Neutrophil (primary cell): ENCODE measurements around the gene DOK4.
A peak's percentile ranks its signal among the peaks of the same experiment; 100 is the strongest.

Experiments
- H3K27ac ChIP-seq: fragments of 200-600 bp; sonication (generic); 2 replicates; pipeline ENCODE4 v1.5.1; 2016; ENCODE audit warnings: mild to moderate bottlenecking, moderate library complexity
- H3K27me3 ChIP-seq: fragments of 200-600 bp; sonication (generic); 2 replicates; pipeline ENCODE4 v1.6.0; 2016; ENCODE audit warnings: mild to moderate bottlenecking
- H3K36me3 ChIP-seq: fragments of 200-600 bp; sonication (generic); 2 replicates; pipeline ENCODE4 v1.5.1; 2017
- H3K4me1 ChIP-seq, 2 experiments: fragments of 200-600 bp in 1 of 2; sonication (generic) in 1 of 2; 1 replicate in 1 of 2; 2 replicates in 1 of 2; pipeline versions ENCODE4 v1.5.1 to v1.6.1; 2013 to 2016; ENCODE audit warnings: low read depth in 1 of 2, low read length in 1 of 2, mild to moderate bottlenecking in 1 of 2, moderate library complexity in 1 of 2; ENCODE audit not compliant: control insufficient read depth in 1 of 2, insufficient read depth in 1 of 2
- H3K4me3 ChIP-seq, 2 experiments: fragments of 200-600 bp in 1 of 2; sonication (generic) in 1 of 2; 1 replicate in 1 of 2; 2 replicates in 1 of 2; pipeline ENCODE4 v1.5.1; 2013 to 2016; ENCODE audit warnings: low read depth in 1 of 2, low read length in 1 of 2, mild to moderate bottlenecking in 1 of 2, moderate library complexity in 1 of 2
- H3K9me3 ChIP-seq: fragments of 200-600 bp; sonication (generic); 2 replicates; pipeline ENCODE4 v1.5.1; 2016
- CTCF ChIP-seq: fragments of 200-600 bp; sonication (generic); IDR thresholded peaks from 2 replicates; pipeline ENCODE4 v1.5.1; 2016; ENCODE audit warnings: antibody characterized with exemption

Gene DOK4

GRCh38 chr16:57475711-57476339, 10.5 kb downstream of the DOK4 start:
- H3K27ac ChIP-seq = no peak overlapping the region
- H3K9me3 ChIP-seq = no peaks in the 10 kb centered on the region
- TF ChIP-seq CTCF = peak; percentile 78
- H3K4me3 ChIP-seq = peak overlapping the region; percentile 34 to 39
- peaks cover 37% of the 10 kb centered on the region for H3K27me3 ChIP-seq
- H3K4me1 ChIP-seq = peaks cover 54 to 66% of the 10 kb centered on the region in 2 experiments
- H3K36me3 ChIP-seq = peaks cover 15% of the 10 kb centered on the region

DNA sequence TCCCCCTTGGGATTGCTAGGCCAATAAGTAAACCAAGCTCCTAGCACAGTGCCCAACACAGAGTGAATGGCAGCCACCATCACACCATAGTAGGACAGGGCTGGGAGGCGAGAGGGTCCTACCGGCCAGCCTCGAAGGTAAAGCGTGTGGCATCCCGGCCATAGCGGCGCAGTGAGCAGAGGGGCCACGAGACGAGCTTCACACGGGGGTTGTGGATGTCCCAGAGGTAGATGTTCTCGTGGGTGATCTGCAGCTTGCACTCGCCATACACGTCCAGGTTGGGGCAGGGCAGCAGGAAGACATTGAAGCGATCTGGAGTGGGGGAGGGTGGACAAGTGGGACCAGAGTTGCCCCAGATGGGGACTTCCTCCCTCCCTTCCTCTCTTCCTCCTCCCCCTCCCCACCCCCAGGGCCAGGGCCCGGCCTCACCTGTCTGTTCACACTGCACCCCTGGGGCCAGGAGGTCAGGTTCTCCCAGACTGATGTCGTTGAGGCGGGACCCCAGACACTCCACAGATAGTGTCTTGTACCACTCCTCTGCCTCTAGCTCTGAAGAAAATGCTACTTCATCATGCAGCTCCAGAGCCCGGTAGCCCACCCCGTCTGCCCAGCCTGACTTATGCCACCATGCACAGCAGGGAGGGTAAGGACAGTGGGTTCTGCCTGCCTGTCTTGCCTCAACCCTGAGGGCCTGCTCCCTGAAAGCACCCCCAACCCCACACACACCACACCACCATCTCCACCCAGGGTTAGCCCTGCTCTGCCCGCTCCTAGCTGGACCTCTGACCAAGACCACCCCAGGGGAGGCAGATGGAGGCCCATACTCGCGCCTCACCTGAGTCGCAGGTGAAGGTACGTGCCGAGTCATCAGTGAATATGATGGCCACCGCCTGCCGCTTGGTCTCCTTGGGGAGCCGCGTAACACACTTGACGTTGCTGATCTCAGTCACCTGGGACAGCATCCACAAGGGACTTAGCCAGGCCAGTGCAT, 11.3 kb downstream of the DOK4 start:
- peaks cover 19% of the 10 kb centered on the region for H3K36me3 ChIP-seq
- peaks cover 62 to 75% of the 10 kb centered on the region in 2 experiments for H3K4me1 ChIP-seq
- no peak overlapping the region for H3K27ac ChIP-seq
- TF ChIP-seq CTCF = no peak
- H3K27me3 ChIP-seq = peaks cover 31% of the 10 kb centered on the region
- H3K9me3 ChIP-seq = no peaks in the 10 kb centered on the region
- peak overlapping the region in 1 of 2 experiments; percentile 39 for H3K4me3 ChIP-seq

- H3K36me3 ChIP-seq = peaks cover 30% of the 10 kb centered on the region
These were observed 12.4 kb downstream of the DOK4 start for GRCh38 chr16:57473906-57474305.

DNA sequence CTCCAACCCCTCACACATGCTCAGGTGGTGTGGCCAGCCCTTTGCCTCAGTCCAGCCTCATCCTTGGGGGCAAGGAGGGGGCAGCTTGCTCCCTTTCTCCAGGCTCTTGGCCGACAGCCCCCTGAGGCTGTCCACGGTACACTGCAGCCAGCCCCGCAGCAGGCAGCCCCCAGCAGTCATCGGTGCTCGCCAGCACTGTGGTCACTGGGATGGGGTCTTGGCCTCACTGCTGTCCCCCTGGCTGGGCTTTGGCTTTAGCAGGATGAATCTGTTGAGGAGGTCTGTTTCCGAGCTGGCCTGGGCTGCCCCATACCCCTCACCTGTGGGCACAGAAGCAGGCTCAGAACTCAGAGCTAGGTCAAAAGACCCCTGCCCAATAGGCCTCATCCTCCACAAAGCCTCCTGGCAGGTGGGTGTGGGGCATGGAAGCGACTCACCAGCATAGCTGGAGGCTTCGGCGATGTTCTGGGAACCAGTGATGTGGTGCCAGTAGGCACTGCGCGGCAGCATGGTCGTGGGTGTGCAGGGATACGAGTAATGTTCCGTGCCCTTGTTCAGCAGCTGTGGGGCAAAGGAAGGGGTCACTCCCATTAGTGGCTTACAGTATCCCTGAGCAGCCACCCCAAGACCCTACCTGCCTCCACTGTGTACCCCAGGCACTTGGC, 13.0 kb downstream of the DOK4 start:
- peak overlapping the region; percentile 80 for H3K27ac ChIP-seq
- H3K36me3 ChIP-seq = peaks cover 36% of the 10 kb centered on the region
- peaks cover 15% of the 10 kb centered on the region for H3K27me3 ChIP-seq
- peaks cover 57 to 75% of the 10 kb centered on the region in 2 experiments for H3K4me1 ChIP-seq
- TF ChIP-seq CTCF = no peak
- no peak overlapping the region for H3K4me3 ChIP-seq
- H3K9me3 ChIP-seq = no peaks in the 10 kb centered on the region

More at GRCh38 chr16:57473906-57474305, 12.4 kb downstream of the DOK4 start:
- Histone ChIP-seq H3K4me3 (no peak overlapping the region), H3K27ac (no peak overlapping the region), H3K9me3 (no peaks in the 10 kb centered on the region), H3K27me3 (peaks cover 21% of the 10 kb centered on the region), H3K4me1 (peaks cover 59 to 75% of the 10 kb centered on the region in 2 experiments)
- TF ChIP-seq CTCF = no peak

DNA sequence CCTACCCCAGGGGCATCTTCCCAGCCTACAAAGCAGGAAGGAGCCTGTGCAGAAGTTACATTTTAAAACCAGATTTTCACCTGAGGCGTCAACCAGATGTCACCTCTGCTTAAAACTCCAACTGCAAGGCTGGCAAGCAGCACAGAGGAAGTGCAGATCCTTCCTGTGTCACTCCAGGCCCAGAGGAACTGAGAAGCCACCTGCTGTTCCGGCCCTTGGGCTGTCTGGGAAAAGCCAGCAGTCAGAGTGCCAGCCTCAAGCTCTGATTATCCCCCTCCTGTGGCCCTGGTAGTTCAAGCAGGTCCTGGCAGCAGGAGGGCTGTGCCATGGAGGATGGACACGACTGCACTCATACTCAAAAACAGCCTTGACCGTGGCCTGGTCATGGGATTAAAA, 13.6 kb downstream of the DOK4 start:
- Histone ChIP-seq H3K4me1 (peaks cover 57 to 75% of the 10 kb centered on the region in 2 experiments), H3K27me3 (peaks cover 8% of the 10 kb centered on the region), H3K4me3 (no peak overlapping the region), H3K9me3 (no peaks in the 10 kb centered on the region), H3K36me3 (peaks cover 42% of the 10 kb centered on the region), H3K27ac (peak overlapping the region; percentile 80)
- no peak for TF ChIP-seq CTCF
